H1 (cell line): ENCODE measurements around the gene CCR3. TPM values are rescaled to one million over a fixed set of nuclear protein-coding genes. Genes with fewer than 3 reads are reported as not detected.

Source experiments
- CTCF ChIA-PET: fragments of 300-600 bp; sonication (Branson Sonifier 250); formaldehyde crosslinking; loops from one replicate; lab custom pipeline; 2021; ENCODE audit not compliant: partially characterized antibody; lab: Charles Lee
- POLR2A ChIA-PET: fragments of 300-600 bp; sonication (Branson Sonifier 250); formaldehyde crosslinking; loops from one replicate; lab custom pipeline; 2021; ENCODE audit warnings: inconsistent platforms; ENCODE audit not compliant: partially characterized antibody; lab: Charles Lee
- DNase-seq, 2 experiments: peaks; one replicate each; pipeline versions ENCODE4 v3.0.0 to v3.0.0-alpha.2; 2010 to 2022; ENCODE audit warnings: low spot score in 2 of 2, low read depth in 1 of 2, mixed read lengths in 1 of 2
- FAIRE-seq: peaks from 2 replicates; lab custom pipeline; 2011; peaks lifted over from hg19 to GRCh38; lab: Jason Lieb, UNC
- H2AFZ ChIP-seq: 2 replicates; pipeline ENCODE4 v1.8.1; 2012; ENCODE audit warnings: low read length, inconsistent platforms
- H2AK5ac ChIP-seq: 2 replicates; pipeline ENCODE4 v1.6.1; 2013; ENCODE audit warnings: low read depth, low read length
- H2BK120ac ChIP-seq: replicated peaks from 2 replicates; pipeline ENCODE3; 2013; ENCODE audit warnings: low read depth, low read length, inconsistent platforms
- H2BK12ac ChIP-seq: 2 replicates; pipeline ENCODE4 v1.6.1; 2013; ENCODE audit warnings: low read depth, low read length
- H2BK15ac ChIP-seq: 2 replicates; pipeline ENCODE4 v1.6.1; 2013; ENCODE audit warnings: low read length
- H2BK20ac ChIP-seq: 2 replicates; pipeline ENCODE4 v1.6.1; 2013; ENCODE audit warnings: low read length
- H2BK5ac ChIP-seq: 2 replicates; pipeline ENCODE4 v1.6.1; 2013; ENCODE audit warnings: low read depth, low read length
- H3K14ac ChIP-seq: 2 replicates; pipeline ENCODE4 v1.6.1; 2013; ENCODE audit warnings: inconsistent platforms; ENCODE audit not compliant: insufficient read length
- H3K18ac ChIP-seq: 2 replicates; pipeline ENCODE4 v1.6.1; 2013; ENCODE audit warnings: low read length; ENCODE audit errors: extremely low read depth
- H3K23ac ChIP-seq: 2 replicates; pipeline ENCODE4 v1.6.1; 2013; ENCODE audit warnings: inconsistent platforms; ENCODE audit not compliant: insufficient read length
- H3K23me2 ChIP-seq: 2 replicates; pipeline ENCODE4 v1.6.1; 2013; ENCODE audit warnings: low read depth, low read length
- H3K27ac ChIP-seq: 2 replicates; pipeline ENCODE4 v1.6.1; 2011; ENCODE audit warnings: low read depth, low read length, inconsistent platforms
- H3K27me3 ChIP-seq, 4 experiments: replicated peaks in 1 of 4; 1 replicate in 1 of 4; 2 replicates in 3 of 4; pipeline versions ENCODE4 v1.6.1 to v1.8.1; 2011 to 2013; ENCODE audit warnings: low read length in 3 of 4, mild to moderate bottlenecking in 3 of 4, inconsistent platforms in 2 of 4, mixed read lengths in 2 of 4, moderate library complexity in 1 of 4; ENCODE audit not compliant: control insufficient read depth in 3 of 4, insufficient read depth in 3 of 4; ENCODE audit errors: extremely low read depth in 1 of 4
- H3K36me3 ChIP-seq, 4 experiments: 2 replicates each; pipeline versions ENCODE4 v1.6.1 to v1.8.1; 2011 to 2013; ENCODE audit warnings: mild to moderate bottlenecking in 4 of 4, low read length in 3 of 4, moderate library complexity in 2 of 4, control low read depth in 1 of 4, inconsistent platforms in 1 of 4; ENCODE audit not compliant: insufficient read depth in 4 of 4, control insufficient read depth in 2 of 4
- H3K4ac ChIP-seq: replicated peaks from 2 replicates; pipeline ENCODE3; 2013; ENCODE audit warnings: low read length, low read depth, mixed read lengths, inconsistent platforms; ENCODE audit not compliant: insufficient read length
- H3K4me1 ChIP-seq, 4 experiments: replicated peaks in 1 of 4; 1 replicate in 1 of 4; 2 replicates in 3 of 4; pipeline versions ENCODE4 v1.6.1 to v1.8.1; 2011 to 2013; ENCODE audit warnings: low read length in 3 of 4, inconsistent platforms in 2 of 4, mixed read lengths in 1 of 4; ENCODE audit not compliant: insufficient read depth in 4 of 4, control insufficient read depth in 3 of 4
- H3K4me2 ChIP-seq, 2 experiments: 2 replicates each; pipeline versions ENCODE4 v1.6.1 to v1.8.1; 2011 to 2013; ENCODE audit warnings: low read depth in 2 of 2, low read length in 2 of 2, control low read depth in 1 of 2, inconsistent platforms in 1 of 2, mild to moderate bottlenecking in 1 of 2; ENCODE audit not compliant: insufficient read depth in 1 of 2
- H3K4me3 ChIP-seq, 4 experiments: fragments of 200-600, 300-600 bp in 1 of 4; sonication (generic), shearing (Covaris generic), sonication (Bioruptor Twin) in 1 of 4; 2 replicates each; pipeline versions ENCODE4 v1.5.1 to v1.8.1; 2011 to 2016; ENCODE audit warnings: low read length in 4 of 4, low read depth in 3 of 4, control low read depth in 2 of 4, inconsistent platforms in 2 of 4, mild to moderate bottlenecking in 2 of 4, mixed read lengths in 1 of 4, moderate library complexity in 1 of 4; ENCODE audit not compliant: insufficient read depth in 2 of 4; ENCODE audit errors: extremely low read depth in 1 of 4
- H3K56ac ChIP-seq: replicated peaks from 2 replicates; pipeline ENCODE3; 2013; ENCODE audit warnings: low read depth, mild to moderate bottlenecking, mixed read lengths, low read length, inconsistent platforms; ENCODE audit not compliant: insufficient read length
- H3K79me1 ChIP-seq: 2 replicates; pipeline ENCODE4 v1.6.1; 2013; ENCODE audit warnings: low read depth, low read length, control low read depth
- H3K79me2 ChIP-seq, 2 experiments: 2 replicates each; pipeline versions ENCODE4 v1.6.1 to v1.8.1; 2012 to 2013; ENCODE audit warnings: low read length in 2 of 2, mild to moderate bottlenecking in 2 of 2, inconsistent platforms in 1 of 2; ENCODE audit not compliant: insufficient read depth in 2 of 2, control insufficient read depth in 1 of 2
- H3K9ac ChIP-seq, 4 experiments: replicated peaks in 1 of 4; 1 replicate in 1 of 4; 2 replicates in 3 of 4; pipeline versions ENCODE4 v1.6.1 to v1.8.1; 2011 to 2013; ENCODE audit warnings: low read depth in 3 of 4, low read length in 3 of 4, control low read depth in 2 of 4, mild to moderate bottlenecking in 2 of 4, moderate library complexity in 2 of 4, inconsistent platforms in 1 of 4; ENCODE audit errors: extremely low read depth in 1 of 4
- H3K9me3 ChIP-seq, 2 experiments: 2 replicates each; pipeline versions ENCODE4 v1.6.1 to v1.8.1; 2012 to 2013; ENCODE audit warnings: mild to moderate bottlenecking in 2 of 2, moderate library complexity in 2 of 2, control low read depth in 1 of 2, inconsistent platforms in 1 of 2, low read depth in 1 of 2, low read length in 1 of 2, mixed read lengths in 1 of 2; ENCODE audit not compliant: insufficient read depth in 2 of 2
- H4K20me1 ChIP-seq, 2 experiments: replicated peaks in 1 of 2; 2 replicates each; pipeline versions ENCODE3 to v1.8.1; 2011 to 2013; ENCODE audit warnings: inconsistent platforms in 2 of 2, low read length in 2 of 2, mild to moderate bottlenecking in 1 of 2; ENCODE audit not compliant: insufficient read depth in 2 of 2, control insufficient read depth in 1 of 2
- H4K5ac ChIP-seq: 2 replicates; pipeline ENCODE4 v1.6.1; 2013; ENCODE audit warnings: low read length, low read depth, mixed read lengths, inconsistent platforms; ENCODE audit not compliant: insufficient read length
- H4K8ac ChIP-seq: 2 replicates; pipeline ENCODE4 v1.8.0; 2013; ENCODE audit warnings: mild to moderate bottlenecking, moderate library complexity, low read length, inconsistent platforms; ENCODE audit not compliant: insufficient read depth; ENCODE audit errors: extremely low read depth
- H4K91ac ChIP-seq: replicated peaks from 2 replicates; pipeline ENCODE3; 2013; ENCODE audit warnings: low read length, mixed read lengths, inconsistent platforms; ENCODE audit not compliant: insufficient read length
- CTBP2 ChIP-seq: IDR thresholded peaks from 2 replicates; pipeline ENCODE4 v1.7.0; 2011; ENCODE audit warnings: borderline replicate concordance, mild to moderate bottlenecking, moderate library complexity, mixed read lengths, low read length; ENCODE audit not compliant: insufficient read depth, insufficient read length
- E2F6 ChIP-seq: IDR thresholded peaks from 2 replicates; pipeline ENCODE4 v1.6.1; 2012; ENCODE audit warnings: inconsistent platforms
- EGR1 ChIP-seq: IDR thresholded peaks from 2 replicates; pipeline ENCODE4 v1.6.1; 2011; ENCODE audit warnings: low read depth, low read length, borderline replicate concordance
- FOSL1 ChIP-seq: IDR thresholded peaks from 2 replicates; pipeline ENCODE4 v1.6.1; 2011; ENCODE audit warnings: mild to moderate bottlenecking, low read depth, low read length, moderate library complexity; ENCODE audit not compliant: insufficient read depth
- KDM1A ChIP-seq: fragments of 200-600, 300-600 bp; sonication (generic); IDR thresholded peaks from 2 replicates; pipeline ENCODE4 v1.7.1; 2016; ENCODE audit warnings: mild to moderate bottlenecking, low read length, borderline replicate concordance
- KDM5A ChIP-seq: fragments of 200-600 bp; IDR thresholded peaks from 2 replicates; pipeline ENCODE4 v1.7.1; 2012; ENCODE audit warnings: mild to moderate bottlenecking, low read length, inconsistent platforms, mixed read lengths
- NANOG ChIP-seq: IDR thresholded peaks from 2 replicates; pipeline ENCODE4 v1.6.1; 2011; ENCODE audit warnings: low read length, low read depth, mild to moderate bottlenecking, inconsistent platforms; ENCODE audit not compliant: insufficient read depth, poor library complexity, severe bottlenecking
- POLR2AphosphoS5 ChIP-seq: IDR thresholded peaks from 2 replicates; pipeline ENCODE4 v1.6.1; 2011; ENCODE audit warnings: low read depth, low read length
- RBBP5 ChIP-seq: IDR thresholded peaks from 2 replicates; pipeline ENCODE4 v1.7.1; 2012; ENCODE audit warnings: low read depth, mild to moderate bottlenecking, inconsistent platforms, low read length, moderate library complexity, borderline replicate concordance
- RXRA ChIP-seq: IDR thresholded peaks from 2 replicates; pipeline ENCODE4 v1.6.1; 2011; ENCODE audit warnings: low read depth, mild to moderate bottlenecking, low read length, moderate library complexity; ENCODE audit not compliant: insufficient read depth
- SP4 ChIP-seq: IDR thresholded peaks from 2 replicates; pipeline ENCODE4 v1.6.1; 2012; ENCODE audit warnings: low read length, inconsistent platforms
- USF2 ChIP-seq: IDR thresholded peaks from 2 replicates; pipeline ENCODE4 v1.6.1; 2011; ENCODE audit warnings: low read length, improper control_type of control experiment
- WGBS, 2 experiments: shearing (Covaris generic) in 1 of 2; methylation state at CpG; one replicate each; pipeline versions ENCODE4 v1.1.6 to v1.1.7; 2013 to 2015; ENCODE audit warnings: low lambda C conversion rate in 2 of 2, mixed read lengths in 2 of 2, inconsistent platforms in 1 of 2, low coverage in 1 of 2, missing lambda C conversion rate in 1 of 2; ENCODE audit not compliant: insufficient replicate concordance in 2 of 2, insufficient coverage in 1 of 2, insufficient read length in 1 of 2; ENCODE audit errors: extremely low coverage in 1 of 2, missing lambda C conversion rate in 1 of 2; 5-methylcytosine and 5-hydroxymethylcytosine counted together
- polyA plus RNA-seq, 7 experiments: library from polyadenylated mRNA; depleted of rRNA in 3 of 7; stranded (reverse) in 5 of 7; unstranded in 2 of 7; fragments of >200 nt in 5 of 7; fragments of 200-250 nt in 2 of 7; gene quantifications; 1 replicate in 5 of 7; 2 replicates in 1 of 7; 4 replicates in 1 of 7; pipeline versions ENCODE4 v1.2.1 to v1.2.3, GENCODE V29; 2011 to 2013; ENCODE audit warnings: missing spikeins in 2 of 7, mixed read lengths in 2 of 7
- total RNA-seq: library from RNA; stranded (reverse); fragmentation: NEBNext Ultra II Directional; extraction: Animal tissue kit (Norgen Biotek cat#: 25700); gene quantifications from 2 replicates; pipeline ENCODE4 v1.2.1, GENCODE V29; 2021

CCR3 gene
- total and polyA plus RNA-seq, 2 of the 8 experiments (the other 6 are each of a cell fraction or from before 2014, with no cell fraction given): not detected

GRCh38 chr3:46213201-46213600 lies 29.1 kb upstream of the CCR3 start:
- Histone ChIP-seq H3K79me2 (no peaks in the 10 kb centered on the region), H3K4me3 (no peak overlapping the region), H3K56ac (no peak overlapping the region), H3K27ac (no peak overlapping the region), H4K91ac (no peak overlapping the region), H3K79me1 (no peaks in the 10 kb centered on the region), H3K36me3 (no peaks in the 10 kb centered on the region), H2BK5ac (no peak overlapping the region), H3K4me1 (0 out of 7 replicates have a peak, but pooled peaks cover 0 to 4% (median 0%) of the 10 kb centered on the region in 4 experiments), H4K20me1 (no peaks in the 10 kb centered on the region), H2BK120ac (no peak overlapping the region), H3K23ac (no peak overlapping the region), H2BK20ac (no peak overlapping the region), H3K14ac (no peak overlapping the region), H3K9ac (no peak overlapping the region), H4K8ac (no peak overlapping the region), H3K9me3 (no peaks in the 10 kb centered on the region), H2BK12ac (no peak overlapping the region), H3K23me2 (no peaks in the 10 kb centered on the region), H2AFZ (no peak overlapping the region), H3K4me2 (no peak overlapping the region), H4K5ac (no peak overlapping the region), H3K27me3 (no peaks in the 10 kb centered on the region), H3K18ac (no peak overlapping the region)
- ChIA-PET CTCF (interaction anchor here (0.8 to 7.1 kb wide), 10 partner anchors 12 to 214 kb away, joined by 3 to 164 read pairs (median 5); partner anchors contain the start of gene CCR5), POLR2A (no interaction called here)
- FAIRE-seq (no peak), DNase-seq (no peak)
- WGBS, 2 experiments: 90% methylated on average over 4 of the region's 4 CpGs; no CpG with 5 or more reads in 1 of the 2 experiments
- TF ChIP-seq KDM1A (no peak), E2F6 (no peak), EGR1 (no peak), SP4 (no peak), NANOG (no peak), KDM5A (no peak), POLR2AphosphoS5 (no peak), FOSL1 (no peak), RXRA (no peak), CTBP2 (no peak), USF2 (no peak), RBBP5 (no peak)
- TF ChIP-seq, all 59 proteins: peak for 0
- Histone ChIP-seq H2AK5ac (no peak overlapping the region), H3K4ac (no peak overlapping the region), H2BK15ac (no peak overlapping the region)
